ENCODE data around the gene CA10.

CA10 gene

GRCh38 chr17:51595826-51596398 lies 562.6 kb downstream of the CA10 start:
- DNase-seq (ENCODE audit: low read depth), result no peak

DNA sequence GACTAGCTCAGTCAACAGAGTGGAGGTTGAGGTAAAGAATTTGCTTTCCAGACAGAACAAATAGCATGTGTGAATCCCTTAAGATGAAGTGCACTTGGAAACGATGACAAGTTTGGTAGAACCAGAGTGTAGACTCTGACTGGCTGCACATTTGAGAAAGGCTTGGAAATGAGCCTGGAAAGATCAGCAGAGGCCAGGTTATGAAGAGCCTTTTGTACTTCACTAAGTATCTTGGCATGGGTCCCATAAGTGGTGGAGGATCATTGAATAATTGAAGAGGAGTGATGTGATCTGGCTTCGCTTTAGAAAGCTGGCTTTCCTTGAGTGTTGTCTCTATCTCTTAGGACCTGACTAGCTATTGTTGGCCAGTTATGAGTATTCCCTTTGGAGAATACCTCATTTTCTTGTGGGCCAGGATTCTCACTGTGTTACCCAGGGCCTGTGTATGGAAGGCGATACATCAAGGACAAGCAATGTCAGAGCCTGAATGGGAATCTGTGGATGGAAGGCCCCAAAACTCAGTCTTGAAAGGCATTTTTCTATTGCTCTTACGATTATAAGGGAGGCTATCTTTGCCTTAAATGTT lies 568.4 kb downstream of the CA10 start:
- DNase-seq (ENCODE audit: low read depth), result no peak

- no peak for DNase-seq (ENCODE audit: low read depth)
Measured at GRCh38 chr17:51588063-51588462, 570.5 kb downstream of the CA10 start.

DNA sequence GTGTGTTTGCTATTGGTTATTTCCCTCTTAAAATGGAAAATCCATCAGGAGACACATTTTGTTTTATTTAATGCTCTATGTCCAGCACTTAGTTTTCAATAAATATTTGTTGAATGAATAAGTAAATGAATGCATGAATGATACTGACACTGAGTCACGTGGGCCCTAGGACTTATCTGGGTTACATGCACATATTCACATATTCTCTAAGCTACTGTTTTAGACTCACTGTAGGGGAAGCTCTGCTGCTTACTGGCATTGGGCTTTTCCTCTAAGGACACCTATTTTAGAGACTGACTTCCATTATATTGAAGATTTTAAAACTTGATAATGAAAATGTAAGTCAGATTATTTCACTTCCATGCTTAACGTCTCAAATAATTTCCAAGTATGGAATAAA lies 571.0 kb downstream of the CA10 start:
- DNase-seq (ENCODE audit: low read depth), result no peak

GRCh38 chr17:51585514-51586104 lies 572.9 kb downstream of the CA10 start:
- DNase-seq (ENCODE audit: low read depth), result no peak

DNA sequence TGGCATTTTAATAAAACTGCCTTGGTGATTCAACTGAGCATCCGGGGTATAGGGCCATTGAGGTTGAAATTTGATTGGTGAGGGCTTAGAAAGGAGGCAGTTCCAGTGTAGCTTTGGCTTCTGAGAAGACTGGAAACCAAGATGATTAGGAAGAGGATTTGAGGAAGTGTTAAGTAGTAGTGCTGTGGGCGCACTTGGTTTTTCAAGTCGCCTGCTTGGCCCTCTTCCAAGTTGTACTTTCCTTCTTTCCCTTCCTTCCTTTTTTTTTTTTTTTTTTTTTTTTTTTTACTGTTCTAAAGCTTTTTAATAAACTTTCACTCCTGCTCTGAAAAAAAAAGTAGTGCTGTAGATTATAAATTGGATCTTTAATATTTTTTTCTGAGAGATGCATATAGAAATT lies 577.6 kb downstream of the CA10 start:
- DNase-seq (ENCODE audit: low read depth), result no peak

All from activated T-helper 9 cell treated with anti-CD3 and anti-CD28 coated beads, Interleukin-2, amount 50 U/mL, for 16 hours (primary cell).